ENCODE data around the gene SORD. TPM values are rescaled to one million over a fixed set of nuclear protein-coding genes. Genes with fewer than 3 reads are reported as not detected.
A peak's percentile ranks its signal among the peaks of the same experiment; 100 is the strongest.

SORD gene
- total RNA-seq, 1 donor from 2014 or later: 20.4 TPM

GRCh38 chr15:45114751-45115085, 91.7 kb downstream of the SORD start:
- no peaks in the 10 kb centered on the region for H3K9me3 ChIP-seq
- H3K27ac ChIP-seq: no peak overlapping the region
- no peak overlapping the region for H3K4me3 ChIP-seq
- intact Hi-C loops (cut with DNase I): no loop called here
- H3K4me1 ChIP-seq: peaks cover 46% of the 10 kb centered on the region
- peaks cover 12% of the 10 kb centered on the region for H3K27me3 ChIP-seq
- DNase-seq (ENCODE audit: extremely low spot score in 2 of 2): no peak
- no peaks in the 10 kb centered on the region for H3K36me3 ChIP-seq
- no peak for TF ChIP-seq CTCF (IDR thresholded peaks at IDR 0.05)
- no peak for TF ChIP-seq POLR2AphosphoS5 (IDR thresholded peaks at IDR 0.05; ENCODE audit: insufficient read depth in 1 of 2, low read depth in 1 of 2)

- no peaks in the 10 kb centered on the region for H3K9me3 ChIP-seq
- no peaks in the 10 kb centered on the region for H3K36me3 ChIP-seq
- no peak overlapping the region for H3K27ac ChIP-seq
- DNase-seq (ENCODE audit: extremely low spot score in 2 of 2): no peak
- H3K4me1 ChIP-seq: peaks cover 46% of the 10 kb centered on the region
- intact Hi-C loops (cut with DNase I): no loop called here
- H3K4me3 ChIP-seq: no peak overlapping the region
- no peak for TF ChIP-seq CTCF (IDR thresholded peaks at IDR 0.05)
- no peak for TF ChIP-seq POLR2AphosphoS5 (IDR thresholded peaks at IDR 0.05; ENCODE audit: insufficient read depth in 1 of 2, low read depth in 1 of 2)
- TF ChIP-seq POLR2A (IDR thresholded peaks at IDR 0.05): no peak
- H3K27me3 ChIP-seq: peaks cover 12% of the 10 kb centered on the region
These were observed 92.4 kb downstream of the SORD start for GRCh38 chr15:45115312-45115820.

GRCh38 chr15:45116006-45116481, 93.0 kb downstream of the SORD start:
- Histone ChIP-seq H3K36me3 (no peaks in the 10 kb centered on the region), H3K4me3 (no peak overlapping the region), H3K27me3 (peaks cover 12% of the 10 kb centered on the region), H3K27ac (no peak overlapping the region), H3K4me1 (peaks cover 46% of the 10 kb centered on the region), H3K9me3 (no peaks in the 10 kb centered on the region)
- intact Hi-C loops (cut with DNase I): no loop called here
- no peak for TF ChIP-seq CTCF (IDR thresholded peaks at IDR 0.05)
- DNase-seq (ENCODE audit: extremely low spot score in 2 of 2): no peak

- H3K9me3 ChIP-seq: no peaks in the 10 kb centered on the region
- no peak for DNase-seq (ENCODE audit: extremely low spot score in 2 of 2)
- peak overlapping the region in 1 of 2 donors; percentile 8 for H3K4me3 ChIP-seq
- TF ChIP-seq POLR2AphosphoS5 (IDR thresholded peaks at IDR 0.05; ENCODE audit: insufficient read depth in 1 of 2, low read depth in 1 of 2): no peak
- no peaks in the 10 kb centered on the region for H3K36me3 ChIP-seq
- intact Hi-C loops (cut with DNase I): no loop called here
- no peak overlapping the region for H3K27ac ChIP-seq
- H3K27me3 ChIP-seq: peaks cover 12% of the 10 kb centered on the region
- peaks cover 44% of the 10 kb centered on the region for H3K4me1 ChIP-seq
These were observed 93.7 kb downstream of the SORD start for GRCh38 chr15:45116482-45117307.

- Histone ChIP-seq H3K4me1 (peaks cover 36% of the 10 kb centered on the region), H3K27ac (no peak overlapping the region), H3K27me3 (peaks cover 10% of the 10 kb centered on the region), H3K4me3 (peak overlapping the region in 1 of 2 donors; percentile 18), H3K9me3 (no peaks in the 10 kb centered on the region), H3K36me3 (no peaks in the 10 kb centered on the region)
- intact Hi-C loops (cut with DNase I): no loop called here
- TF ChIP-seq CTCF (IDR thresholded peaks at IDR 0.05) (no peak), POLR2A (IDR thresholded peaks at IDR 0.05) (no peak), POLR2AphosphoS5 (IDR thresholded peaks at IDR 0.05; ENCODE audit: insufficient read depth in 1 of 2, low read depth in 1 of 2) (no peak)
- DNase-seq (ENCODE audit: extremely low spot score in 2 of 2): no peak
These were observed 94.5 kb downstream of the SORD start for GRCh38 chr15:45117308-45118130.

Data from vagina (tissue), 2 donors.